PC-9 (cell line): ENCODE data around the gene SLC2A6. TPM values are rescaled to one million over a fixed set of nuclear protein-coding genes. Genes with fewer than 3 reads are reported as not detected.
A peak's percentile ranks its signal among the peaks of the same experiment; 100 is the strongest.

Source experiments
- BruUV-seq: library from RNA; stranded (reverse); fragments of 400-500 nt; replicated peaks from 2 replicates; lab custom pipeline; 2021; lab: Mats Ljungman, UMichigan
- CTCF ChIA-PET: fragments of 300-600 bp; sonication (Branson Sonifier 250); formaldehyde crosslinking; loops from one replicate; lab custom pipeline; 2022; ENCODE audit warnings: antibody characterized with exemption; lab: Charles Lee
- POLR2A ChIA-PET: fragments of 300-600 bp; sonication (Branson Sonifier 250); formaldehyde crosslinking; loops from one replicate; lab custom pipeline; 2022; ENCODE audit warnings: antibody characterized with exemption; ENCODE audit not compliant: unreplicated experiment; lab: Charles Lee
- DNase-seq, 2 experiments: peaks; one replicate each; pipeline versions ENCODE4 v3.0.0 to v3.0.0-alpha.2; 2015 to 2022; ENCODE audit warnings: mixed read lengths in 1 of 2
- H2AFZ ChIP-seq: fragments of 200-600 bp; sonication (generic); 2 replicates; pipeline ENCODE4 v1.8.1; 2017; ENCODE audit warnings: antibody characterized with exemption
- H3F3A ChIP-seq: fragments of 200-600 bp; sonication (generic); 2 replicates; pipeline ENCODE4 v1.8.1; 2017; ENCODE audit warnings: antibody characterized with exemption, mild to moderate bottlenecking, low read depth; ENCODE audit not compliant: insufficient read depth
- H3K27ac ChIP-seq: fragments of 200-600 bp; sonication (generic); 2 replicates; pipeline ENCODE4 v1.6.1; 2016; ENCODE audit warnings: mixed run types
- H3K27me3 ChIP-seq: fragments of 200-600 bp; sonication (generic); 2 replicates; pipeline ENCODE4 v1.6.1; 2016; ENCODE audit warnings: low read depth, mixed run types; ENCODE audit not compliant: insufficient read depth
- H3K36me3 ChIP-seq: fragments of 200-600 bp; sonication (generic); 2 replicates; pipeline ENCODE4 v1.6.1; 2016; ENCODE audit warnings: low read depth, mixed run types
- H3K4me1 ChIP-seq: fragments of 200-600 bp; sonication (generic); replicated peaks from 2 replicates; pipeline ENCODE4 v1.6.1; 2016; ENCODE audit warnings: mixed run types; ENCODE audit not compliant: insufficient read depth
- H3K4me2 ChIP-seq: fragments of 200-600 bp; sonication (generic); 2 replicates; pipeline ENCODE4 v1.6.1; 2017; ENCODE audit warnings: mixed run types
- H3K4me3 ChIP-seq: fragments of 200-600 bp; sonication (generic); 2 replicates; pipeline ENCODE4 v1.6.1; 2016; ENCODE audit warnings: mixed run types
- H3K79me2 ChIP-seq: fragments of 200-600 bp; sonication (generic); 2 replicates; pipeline ENCODE4 v1.6.1; 2017; ENCODE audit warnings: low read depth, mixed run types
- H3K9me2 ChIP-seq: fragments of 200-600 bp; sonication (generic); 2 replicates; pipeline ENCODE4 v1.8.1; 2017; ENCODE audit warnings: mild to moderate bottlenecking; ENCODE audit not compliant: insufficient read depth
- H3K9me3 ChIP-seq: fragments of 200-600 bp; sonication (generic); 2 replicates; pipeline ENCODE4 v1.8.1; 2016; ENCODE audit warnings: low read depth; ENCODE audit not compliant: insufficient read depth
- H4K20me1 ChIP-seq: fragments of 200-600 bp; sonication (generic); 2 replicates; pipeline ENCODE4 v1.8.1; 2017; ENCODE audit not compliant: insufficient read depth
- EZH2 ChIP-seq: fragments of 200-600 bp; sonication (generic); IDR thresholded peaks from 2 replicates; pipeline ENCODE4 v1.8.0; 2017; ENCODE audit warnings: antibody characterized with exemption, low read depth
- intact Hi-C: fragments of 100-400 bp; cut with micrococcal nuclease; formaldehyde crosslinking; loops from one replicate; pipeline ENCODE4 v1.10.0; 2022; ENCODE audit not compliant: unreplicated experiment
- total RNA-seq: library from RNA; stranded (reverse); gene quantifications from 2 replicates; pipeline ENCODE4 v1.2.3, GENCODE V29; 2021
- TF ChIP-seq, protein P1 (sequence below): fragments of 200-600 bp; sonication (generic); conservative IDR thresholded peaks from 2 replicates; pipeline ENCODE4 v1.6.1; 2017; ENCODE audit warnings: mixed run types, antibody characterized with exemption, mild to moderate bottlenecking, moderate library complexity

SLC2A6 gene
- total RNA-seq, 1 experiment from 2014 or later: 13.1 TPM

DNA sequence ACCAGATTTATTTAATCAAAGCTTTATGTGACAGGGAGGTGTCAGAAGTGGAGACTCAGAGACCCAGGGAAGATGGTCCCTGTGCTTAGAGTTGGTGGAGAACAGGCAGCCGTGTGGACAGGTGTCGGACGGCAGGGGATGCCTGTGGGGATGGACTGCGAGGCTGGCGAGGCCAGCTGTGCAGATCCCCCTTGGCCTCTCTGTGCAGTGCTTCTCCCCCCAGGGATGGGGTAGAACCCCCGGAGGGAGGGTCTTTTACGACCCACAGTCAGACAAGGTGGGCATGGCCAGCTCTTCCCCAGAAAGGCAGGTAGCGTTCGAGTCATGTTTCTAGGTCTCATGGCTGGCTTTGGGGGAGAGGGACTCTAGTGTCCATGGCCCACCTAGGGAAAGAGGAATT lies 4.7 kb upstream of the SLC2A6 start:
- Histone ChIP-seq H3K36me3 (no peaks in the 10 kb centered on the region), H3K27ac (no peak overlapping the region), H2AFZ (no peak overlapping the region), H3K4me3 (no peak overlapping the region), H3K27me3 (0 out of 2 replicates have a peak, but pooled peaks cover under 1% of the 10 kb centered on the region), H3K4me2 (no peak overlapping the region), H3K9me2 (no peaks in the 10 kb centered on the region), H3K9me3 (no peaks in the 10 kb centered on the region), H3K4me1 (peaks cover 46% of the 10 kb centered on the region), H3F3A (peaks cover 12% of the 10 kb centered on the region; the same call in 1 of the 2 replicates), H4K20me1 (no peaks in the 10 kb centered on the region), H3K79me2 (no peaks in the 10 kb centered on the region)
- DNase-seq: no peak
- no TSS peak for BruUV-seq
- CTCF ChIA-PET: no interaction called here
- TF ChIP-seq, protein P1, sequence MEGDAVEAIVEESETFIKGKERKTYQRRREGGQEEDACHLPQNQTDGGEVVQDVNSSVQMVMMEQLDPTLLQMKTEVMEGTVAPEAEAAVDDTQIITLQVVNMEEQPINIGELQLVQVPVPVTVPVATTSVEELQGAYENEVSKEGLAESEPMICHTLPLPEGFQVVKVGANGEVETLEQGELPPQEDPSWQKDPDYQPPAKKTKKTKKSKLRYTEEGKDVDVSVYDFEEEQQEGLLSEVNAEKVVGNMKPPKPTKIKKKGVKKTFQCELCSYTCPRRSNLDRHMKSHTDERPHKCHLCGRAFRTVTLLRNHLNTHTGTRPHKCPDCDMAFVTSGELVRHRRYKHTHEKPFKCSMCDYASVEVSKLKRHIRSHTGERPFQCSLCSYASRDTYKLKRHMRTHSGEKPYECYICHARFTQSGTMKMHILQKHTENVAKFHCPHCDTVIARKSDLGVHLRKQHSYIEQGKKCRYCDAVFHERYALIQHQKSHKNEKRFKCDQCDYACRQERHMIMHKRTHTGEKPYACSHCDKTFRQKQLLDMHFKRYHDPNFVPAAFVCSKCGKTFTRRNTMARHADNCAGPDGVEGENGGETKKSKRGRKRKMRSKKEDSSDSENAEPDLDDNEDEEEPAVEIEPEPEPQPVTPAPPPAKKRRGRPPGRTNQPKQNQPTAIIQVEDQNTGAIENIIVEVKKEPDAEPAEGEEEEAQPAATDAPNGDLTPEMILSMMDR: no peak
- TF ChIP-seq EZH2: no peak
- POLR2A ChIA-PET: no interaction called here
- intact Hi-C loops: no loop called here

DNA sequence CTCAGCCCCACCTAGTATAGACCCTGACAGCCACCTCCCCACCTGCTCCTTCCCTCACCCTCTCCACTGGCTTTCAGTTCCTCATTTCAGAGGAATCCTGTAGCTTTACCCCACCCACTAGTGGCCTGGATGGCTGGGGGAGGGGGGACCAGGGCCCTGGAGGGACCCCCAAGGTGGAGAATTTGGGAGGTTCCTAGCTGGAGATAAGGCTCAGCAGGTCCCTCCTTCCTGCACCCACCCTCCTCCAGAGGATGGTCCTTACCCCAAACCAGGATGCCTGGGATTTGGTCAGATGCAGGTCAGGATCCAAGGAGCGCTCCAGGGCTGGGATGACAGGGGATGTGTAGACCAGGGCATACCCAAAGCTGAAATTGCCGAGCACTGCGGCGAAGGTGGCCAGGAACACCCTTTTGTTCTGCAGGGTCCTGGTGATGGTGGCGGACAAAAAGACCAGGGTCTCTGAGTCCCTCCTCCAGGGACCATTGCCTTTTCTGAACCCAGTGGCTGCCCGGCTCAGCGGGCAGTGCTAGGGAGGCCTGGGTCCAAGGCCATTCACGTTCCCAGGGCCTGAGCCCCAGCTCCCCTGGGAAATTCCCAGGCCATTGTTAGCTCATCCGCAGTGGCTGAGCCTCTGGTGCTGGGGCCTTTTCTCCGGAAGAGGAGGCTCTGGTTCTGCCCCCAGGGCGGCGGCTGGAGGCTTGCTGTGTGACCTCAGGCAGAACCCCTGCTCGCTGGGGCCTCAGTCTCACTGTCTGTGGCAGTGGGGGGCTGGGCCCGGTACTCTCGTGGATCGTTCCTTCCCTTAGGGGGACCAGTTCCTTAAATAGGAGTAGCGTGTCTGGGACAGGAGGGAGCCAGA lies 678 bp downstream of the SLC2A6 start:
- Histone ChIP-seq H3K4me1 (peaks cover 27% of the 10 kb centered on the region), H3F3A (peaks cover 12% of the 10 kb centered on the region; the same call in 1 of the 2 replicates), H3K36me3 (no peaks in the 10 kb centered on the region), H2AFZ (peak overlapping the region; percentile 79), H3K27me3 (no peaks in the 10 kb centered on the region), H4K20me1 (no peaks in the 10 kb centered on the region), H3K9me2 (no peaks in the 10 kb centered on the region), H3K79me2 (no peaks in the 10 kb centered on the region), H3K9me3 (no peaks in the 10 kb centered on the region), H3K4me3 (peak overlapping the region; percentile 56), H3K4me2 (peak overlapping the region; percentile 78), H3K27ac (no peak overlapping the region)
- ChIA-PET POLR2A (interaction anchor here (0.6 kb wide), 1 partner anchor 395 kb away, joined by 3 read pairs; no protein-coding TSS in a partner anchor), CTCF (interaction anchor here (0.6 to 1.6 kb wide), 3 partner anchors 77 to 334 kb away, joined by 3 to 6 read pairs (median 3); no protein-coding TSS in a partner anchor)
- no peak for DNase-seq
- BruUV-seq: TSS peak; percentile 62
- TF ChIP-seq, protein P1: no peak
- TF ChIP-seq EZH2: no peak
- intact Hi-C loops: no loop called here

DNA sequence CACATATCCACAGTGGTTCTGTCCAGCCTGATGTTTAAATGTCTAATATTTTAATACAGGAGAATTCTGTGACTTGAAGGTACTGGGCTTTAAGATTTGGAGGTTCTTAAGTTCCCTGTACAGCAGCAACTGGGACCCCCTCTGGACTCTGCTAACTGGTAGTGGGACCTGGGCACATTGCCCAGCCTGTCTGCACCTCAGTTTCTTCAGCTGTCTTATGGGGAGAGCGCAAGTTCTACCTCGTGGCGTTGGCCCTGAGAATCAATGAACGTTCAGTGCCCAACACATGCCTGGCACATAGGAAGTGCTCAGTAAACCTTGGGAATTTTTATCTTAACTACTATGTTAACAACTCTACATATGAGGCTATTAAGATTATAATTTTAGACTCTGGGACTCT lies 1.4 kb downstream of the SLC2A6 start:
- ChIA-PET CTCF (interaction anchor here (1.6 kb wide), 1 partner anchor 333 kb away, joined by 3 read pairs; no protein-coding TSS in a partner anchor), POLR2A (no interaction called here)
- BruUV-seq: no TSS peak
- Histone ChIP-seq H3K36me3 (no peaks in the 10 kb centered on the region), H3K4me1 (peaks cover 27% of the 10 kb centered on the region), H3K4me2 (peak overlapping the region; percentile 78; the same call in 1 of the 2 replicates), H3K27ac (no peak overlapping the region), H3K9me2 (no peaks in the 10 kb centered on the region), H3K27me3 (no peaks in the 10 kb centered on the region), H3K9me3 (no peaks in the 10 kb centered on the region), H3K79me2 (no peaks in the 10 kb centered on the region), H3F3A (peaks cover 8% of the 10 kb centered on the region; the same call in 1 of the 2 replicates), H2AFZ (no peak overlapping the region), H4K20me1 (no peaks in the 10 kb centered on the region), H3K4me3 (no peak overlapping the region)
- intact Hi-C loops: no loop called here
- no peak for TF ChIP-seq EZH2
- TF ChIP-seq, protein P1: no peak
- no peak for DNase-seq
